H1 (cell line): ENCODE results near the gene BRCA1. TPM values are rescaled to one million over a fixed set of nuclear protein-coding genes. Genes with fewer than 3 reads are reported as not detected.

ENCODE experiments used
- CTCF ChIA-PET: fragments of 300-600 bp; sonication (Branson Sonifier 250); formaldehyde crosslinking; loops from one replicate; lab custom pipeline; 2021; ENCODE audit not compliant: partially characterized antibody; lab: Charles Lee
- POLR2A ChIA-PET: fragments of 300-600 bp; sonication (Branson Sonifier 250); formaldehyde crosslinking; loops from one replicate; lab custom pipeline; 2021; ENCODE audit warnings: inconsistent platforms; ENCODE audit not compliant: partially characterized antibody; lab: Charles Lee
- DNase-seq, 2 experiments: peaks; one replicate each; pipeline versions ENCODE4 v3.0.0 to v3.0.0-alpha.2; 2010 to 2022; ENCODE audit warnings: low spot score in 2 of 2, low read depth in 1 of 2, mixed read lengths in 1 of 2
- FAIRE-seq: peaks from 2 replicates; lab custom pipeline; 2011; peaks lifted over from hg19 to GRCh38; lab: Jason Lieb, UNC
- H2AFZ ChIP-seq: 2 replicates; pipeline ENCODE4 v1.8.1; 2012; ENCODE audit warnings: low read length, inconsistent platforms
- H2AK5ac ChIP-seq: 2 replicates; pipeline ENCODE4 v1.6.1; 2013; ENCODE audit warnings: low read depth, low read length
- H2BK120ac ChIP-seq: replicated peaks from 2 replicates; pipeline ENCODE3; 2013; ENCODE audit warnings: low read depth, low read length, inconsistent platforms
- H2BK12ac ChIP-seq: 2 replicates; pipeline ENCODE4 v1.6.1; 2013; ENCODE audit warnings: low read depth, low read length
- H2BK15ac ChIP-seq: 2 replicates; pipeline ENCODE4 v1.6.1; 2013; ENCODE audit warnings: low read length
- H2BK20ac ChIP-seq: 2 replicates; pipeline ENCODE4 v1.6.1; 2013; ENCODE audit warnings: low read length
- H2BK5ac ChIP-seq: 2 replicates; pipeline ENCODE4 v1.6.1; 2013; ENCODE audit warnings: low read depth, low read length
- H3K14ac ChIP-seq: 2 replicates; pipeline ENCODE4 v1.6.1; 2013; ENCODE audit warnings: inconsistent platforms; ENCODE audit not compliant: insufficient read length
- H3K18ac ChIP-seq: 2 replicates; pipeline ENCODE4 v1.6.1; 2013; ENCODE audit warnings: low read length; ENCODE audit errors: extremely low read depth
- H3K23ac ChIP-seq: 2 replicates; pipeline ENCODE4 v1.6.1; 2013; ENCODE audit warnings: inconsistent platforms; ENCODE audit not compliant: insufficient read length
- H3K23me2 ChIP-seq: 2 replicates; pipeline ENCODE4 v1.6.1; 2013; ENCODE audit warnings: low read depth, low read length
- H3K27ac ChIP-seq: 2 replicates; pipeline ENCODE4 v1.6.1; 2011; ENCODE audit warnings: low read depth, low read length, inconsistent platforms
- H3K27me3 ChIP-seq, 4 experiments: replicated peaks in 1 of 4; 1 replicate in 1 of 4; 2 replicates in 3 of 4; pipeline versions ENCODE4 v1.6.1 to v1.8.1; 2011 to 2013; ENCODE audit warnings: low read length in 3 of 4, mild to moderate bottlenecking in 3 of 4, inconsistent platforms in 2 of 4, mixed read lengths in 2 of 4, moderate library complexity in 1 of 4; ENCODE audit not compliant: control insufficient read depth in 3 of 4, insufficient read depth in 3 of 4; ENCODE audit errors: extremely low read depth in 1 of 4
- H3K36me3 ChIP-seq, 4 experiments: 2 replicates each; pipeline versions ENCODE4 v1.6.1 to v1.8.1; 2011 to 2013; ENCODE audit warnings: mild to moderate bottlenecking in 4 of 4, low read length in 3 of 4, moderate library complexity in 2 of 4, control low read depth in 1 of 4, inconsistent platforms in 1 of 4; ENCODE audit not compliant: insufficient read depth in 4 of 4, control insufficient read depth in 2 of 4
- H3K4ac ChIP-seq: replicated peaks from 2 replicates; pipeline ENCODE3; 2013; ENCODE audit warnings: low read length, low read depth, mixed read lengths, inconsistent platforms; ENCODE audit not compliant: insufficient read length
- H3K4me1 ChIP-seq, 4 experiments: replicated peaks in 1 of 4; 1 replicate in 1 of 4; 2 replicates in 3 of 4; pipeline versions ENCODE4 v1.6.1 to v1.8.1; 2011 to 2013; ENCODE audit warnings: low read length in 3 of 4, inconsistent platforms in 2 of 4, mixed read lengths in 1 of 4; ENCODE audit not compliant: insufficient read depth in 4 of 4, control insufficient read depth in 3 of 4
- H3K4me2 ChIP-seq, 2 experiments: 2 replicates each; pipeline versions ENCODE4 v1.6.1 to v1.8.1; 2011 to 2013; ENCODE audit warnings: low read depth in 2 of 2, low read length in 2 of 2, control low read depth in 1 of 2, inconsistent platforms in 1 of 2, mild to moderate bottlenecking in 1 of 2; ENCODE audit not compliant: insufficient read depth in 1 of 2
- H3K4me3 ChIP-seq, 4 experiments: fragments of 200-600, 300-600 bp in 1 of 4; sonication (generic), shearing (Covaris generic), sonication (Bioruptor Twin) in 1 of 4; 2 replicates each; pipeline versions ENCODE4 v1.5.1 to v1.8.1; 2011 to 2016; ENCODE audit warnings: low read length in 4 of 4, low read depth in 3 of 4, control low read depth in 2 of 4, inconsistent platforms in 2 of 4, mild to moderate bottlenecking in 2 of 4, mixed read lengths in 1 of 4, moderate library complexity in 1 of 4; ENCODE audit not compliant: insufficient read depth in 2 of 4; ENCODE audit errors: extremely low read depth in 1 of 4
- H3K56ac ChIP-seq: replicated peaks from 2 replicates; pipeline ENCODE3; 2013; ENCODE audit warnings: low read depth, mild to moderate bottlenecking, mixed read lengths, low read length, inconsistent platforms; ENCODE audit not compliant: insufficient read length
- H3K79me1 ChIP-seq: 2 replicates; pipeline ENCODE4 v1.6.1; 2013; ENCODE audit warnings: low read depth, low read length, control low read depth
- H3K79me2 ChIP-seq, 2 experiments: 2 replicates each; pipeline versions ENCODE4 v1.6.1 to v1.8.1; 2012 to 2013; ENCODE audit warnings: low read length in 2 of 2, mild to moderate bottlenecking in 2 of 2, inconsistent platforms in 1 of 2; ENCODE audit not compliant: insufficient read depth in 2 of 2, control insufficient read depth in 1 of 2
- H3K9ac ChIP-seq, 4 experiments: replicated peaks in 1 of 4; 1 replicate in 1 of 4; 2 replicates in 3 of 4; pipeline versions ENCODE4 v1.6.1 to v1.8.1; 2011 to 2013; ENCODE audit warnings: low read depth in 3 of 4, low read length in 3 of 4, control low read depth in 2 of 4, mild to moderate bottlenecking in 2 of 4, moderate library complexity in 2 of 4, inconsistent platforms in 1 of 4; ENCODE audit errors: extremely low read depth in 1 of 4
- H3K9me3 ChIP-seq, 2 experiments: 2 replicates each; pipeline versions ENCODE4 v1.6.1 to v1.8.1; 2012 to 2013; ENCODE audit warnings: mild to moderate bottlenecking in 2 of 2, moderate library complexity in 2 of 2, control low read depth in 1 of 2, inconsistent platforms in 1 of 2, low read depth in 1 of 2, low read length in 1 of 2, mixed read lengths in 1 of 2; ENCODE audit not compliant: insufficient read depth in 2 of 2
- H4K20me1 ChIP-seq, 2 experiments: replicated peaks in 1 of 2; 2 replicates each; pipeline versions ENCODE3 to v1.8.1; 2011 to 2013; ENCODE audit warnings: inconsistent platforms in 2 of 2, low read length in 2 of 2, mild to moderate bottlenecking in 1 of 2; ENCODE audit not compliant: insufficient read depth in 2 of 2, control insufficient read depth in 1 of 2
- H4K5ac ChIP-seq: 2 replicates; pipeline ENCODE4 v1.6.1; 2013; ENCODE audit warnings: low read length, low read depth, mixed read lengths, inconsistent platforms; ENCODE audit not compliant: insufficient read length
- H4K8ac ChIP-seq: 2 replicates; pipeline ENCODE4 v1.8.0; 2013; ENCODE audit warnings: mild to moderate bottlenecking, moderate library complexity, low read length, inconsistent platforms; ENCODE audit not compliant: insufficient read depth; ENCODE audit errors: extremely low read depth
- H4K91ac ChIP-seq: replicated peaks from 2 replicates; pipeline ENCODE3; 2013; ENCODE audit warnings: low read length, mixed read lengths, inconsistent platforms; ENCODE audit not compliant: insufficient read length
- ATF2 ChIP-seq: IDR thresholded peaks from 2 replicates; pipeline ENCODE4 v1.6.1; 2012; ENCODE audit warnings: low read length, inconsistent platforms
- WGBS, 2 experiments: shearing (Covaris generic) in 1 of 2; methylation state at CpG; one replicate each; pipeline versions ENCODE4 v1.1.6 to v1.1.7; 2013 to 2015; ENCODE audit warnings: low lambda C conversion rate in 2 of 2, mixed read lengths in 2 of 2, inconsistent platforms in 1 of 2, low coverage in 1 of 2, missing lambda C conversion rate in 1 of 2; ENCODE audit not compliant: insufficient replicate concordance in 2 of 2, insufficient coverage in 1 of 2, insufficient read length in 1 of 2; ENCODE audit errors: extremely low coverage in 1 of 2, missing lambda C conversion rate in 1 of 2; 5-methylcytosine and 5-hydroxymethylcytosine counted together
- polyA plus RNA-seq, 7 experiments: library from polyadenylated mRNA; depleted of rRNA in 3 of 7; stranded (reverse) in 5 of 7; unstranded in 2 of 7; fragments of >200 nt in 5 of 7; fragments of 200-250 nt in 2 of 7; gene quantifications; 1 replicate in 5 of 7; 2 replicates in 1 of 7; 4 replicates in 1 of 7; pipeline versions ENCODE4 v1.2.1 to v1.2.3, GENCODE V29; 2011 to 2013; ENCODE audit warnings: missing spikeins in 2 of 7, mixed read lengths in 2 of 7
- total RNA-seq: library from RNA; stranded (reverse); fragmentation: NEBNext Ultra II Directional; extraction: Animal tissue kit (Norgen Biotek cat#: 25700); gene quantifications from 2 replicates; pipeline ENCODE4 v1.2.1, GENCODE V29; 2021

Gene BRCA1
- total and polyA plus RNA-seq, 2 of the 8 experiments (the other 6 are each of a cell fraction or from before 2014, with no cell fraction given): 30.7 to 39.2 TPM

GRCh38 chr17:43104665-43105064 lies 20.5 kb downstream of the BRCA1 start:
- Histone ChIP-seq H2BK120ac (no peak overlapping the region), H3K36me3 (peaks cover 0 to 24% (median 6%) of the 10 kb centered on the region in 4 experiments; a peak in 5 of 8 replicates), H2AK5ac (no peak overlapping the region), H4K20me1 (no peaks in the 10 kb centered on the region), H3K79me2 (no peaks in the 10 kb centered on the region), H3K14ac (no peak overlapping the region), H2BK20ac (no peak overlapping the region), H3K4me3 (no peak overlapping the region), H4K8ac (no peak overlapping the region), H2BK15ac (no peak overlapping the region), H3K27ac (no peak overlapping the region), H3K4ac (no peak overlapping the region), H4K5ac (no peak overlapping the region), H3K4me2 (no peak overlapping the region), H3K27me3 (no peaks in the 10 kb centered on the region), H3K79me1 (no peaks in the 10 kb centered on the region), H3K56ac (no peak overlapping the region), H2BK5ac (no peak overlapping the region), H3K23ac (no peak overlapping the region), H3K18ac (no peak overlapping the region), H3K23me2 (no peaks in the 10 kb centered on the region), H4K91ac (no peak overlapping the region), H3K9me3 (no peaks in the 10 kb centered on the region), H3K9ac (no peak overlapping the region), H2BK12ac (no peak overlapping the region), H3K4me1 (no peaks in the 10 kb centered on the region), H2AFZ (no peak overlapping the region)
- ChIA-PET POLR2A (interaction anchor here (1.2 kb wide), 1 partner anchor 13 kb away, joined by 4 read pairs; no protein-coding TSS in a partner anchor), CTCF (interaction anchor here (0.8 kb wide), 1 partner anchor 9 kb away, joined by 3 read pairs; no protein-coding TSS in a partner anchor)
- WGBS, 2 experiments: 94% methylated on average over 3 of the region's 3 CpGs; no CpG with 5 or more reads in 1 of the 2 experiments
- FAIRE-seq (no peak), DNase-seq (no peak)
- TF ChIP-seq ATF2: no peak
